Upper lobe of right lung (tissue), 1 donor: ENCODE results near the gene ANKLE1. TPM values are rescaled to one million over a fixed set of nuclear protein-coding genes. Genes with fewer than 3 reads are reported as not detected.
A peak's percentile ranks its signal among the peaks of the same experiment; 100 is the strongest.
"Not testable (repeated sequence)": the region's sequence is repeated elsewhere in the genome, so short reads cannot be mapped to it uniquely, and the experiment has no call there.

Experiments
- ATAC-seq: fragments of 200-7000 bp; cut with Tn5 transposase; one replicate; pipeline ENCODE4 v1.9.1; 2020; ENCODE audit warnings: mild to moderate bottlenecking, moderate library complexity
- DNase-seq: peaks from one replicate; pipeline ENCODE4 v3.0.0-alpha.2; 2020
- H3K27ac ChIP-seq: fragments of 200-600 bp; one replicate; pipeline ENCODE4 v1.8.0; 2022
- H3K27me3 ChIP-seq: fragments of 200-600 bp; one replicate; pipeline ENCODE4 v1.8.0; 2022; ENCODE audit warnings: mild to moderate bottlenecking
- H3K36me3 ChIP-seq: fragments of 200-600 bp; one replicate; pipeline ENCODE4 v1.8.0; 2022
- H3K4me1 ChIP-seq: fragments of 200-600 bp; one replicate; pipeline ENCODE4 v1.8.0; 2022
- H3K4me3 ChIP-seq: fragments of 200-600 bp; one replicate; pipeline ENCODE4 v1.8.0; 2022; ENCODE audit warnings: mild to moderate bottlenecking
- H3K9me3 ChIP-seq: fragments of 200-600 bp; one replicate; pipeline ENCODE4 v1.8.0; 2022
- CTCF ChIP-seq: fragments of 200-600 bp; IDR thresholded peaks from one replicate; pipeline ENCODE4 v1.8.0; 2022; ENCODE audit warnings: antibody characterized with exemption
- intact Hi-C: fragments of 100-400 bp; cut with DNase I; formaldehyde crosslinking; loops from one replicate; pipeline ENCODE4 v1.11.0; 2022
- total RNA-seq: library from RNA; stranded (reverse); fragmentation: NEBNext Ultra II Directional; extraction: Animal tissue kit (Norgen Biotek cat#: 25700); gene quantifications from one replicate; pipeline ENCODE4 v1.2.1, GENCODE V29; 2021
- donor health status: DM: no; HTN: yes; CAD: no; lungs with severe emphysema.

ANKLE1 gene
- total RNA-seq, 1 donor from 2014 or later = 0.64 TPM

GRCh38 chr19:17264641-17264979, 17.1 kb upstream of the ANKLE1 start, which contains the start of gene USHBP1:
Gene USHBP1 (minus strand): TSS chr19:17264745. CDS start chr19:17264299, 446 bp downstream.
- intact Hi-C loops = no loop called here
- Histone ChIP-seq H3K27ac (peak within 1 kb of the TSS; percentile 78), H3K9me3 (no peaks in the 10 kb centered on the region), H3K27me3 (no peaks in the 10 kb centered on the region), H3K4me3 (peak within 1 kb of the TSS; percentile 52), H3K4me1 (peaks cover 6% of the 10 kb centered on the region), H3K36me3 (peaks cover 10% of the 10 kb centered on the region)
- no peak for TF ChIP-seq CTCF
- ATAC-seq (no peak), DNase-seq (no peak)

GRCh38 chr19:17266026-17266425, 15.7 kb upstream of the ANKLE1 start:
- ATAC-seq (no peak), DNase-seq (no peak)
- H3K9me3 ChIP-seq = no peaks in the 10 kb centered on the region
- H3K36me3 ChIP-seq = peaks cover 24% of the 10 kb centered on the region
- H3K27ac ChIP-seq = no peak overlapping the region
- H3K4me1 ChIP-seq = peaks cover 6% of the 10 kb centered on the region
- H3K27me3 ChIP-seq = no peaks in the 10 kb centered on the region
- no peak for TF ChIP-seq CTCF
- intact Hi-C loops = no loop called here
- no peak overlapping the region for H3K4me3 ChIP-seq

- Histone ChIP-seq H3K4me3 (peak overlapping the region; percentile 23), H3K27ac (no peak overlapping the region), H3K36me3 (peaks cover 30% of the 10 kb centered on the region), H3K9me3 (no peaks in the 10 kb centered on the region), H3K4me1 (peaks cover 6% of the 10 kb centered on the region), H3K27me3 (no peaks in the 10 kb centered on the region)
- intact Hi-C loops = no loop called here
- no peak for ATAC-seq
- no peak for DNase-seq
- no peak for TF ChIP-seq CTCF
Observed at GRCh38 chr19:17266589-17266974, 15.1 kb upstream of the ANKLE1 start.

GRCh38 chr19:17266975-17267788, 14.5 kb upstream of the ANKLE1 start, which contains the start of gene BABAM1:
Gene BABAM1 (plus strand): TSS chr19:17267443. CDS start chr19:17268807, 1,364 bp downstream.
- peak; percentile 97 for ATAC-seq
- H3K4me3 ChIP-seq = peak within 1 kb of the TSS; percentile 70
- peaks cover 6% of the 10 kb centered on the region for H3K4me1 ChIP-seq
- no peaks in the 10 kb centered on the region for H3K27me3 ChIP-seq
- no peaks in the 10 kb centered on the region for H3K9me3 ChIP-seq
- intact Hi-C loops = no loop called here
- H3K27ac ChIP-seq = peak within 1 kb of the TSS; percentile 78
- peak; percentile 94 for DNase-seq
- peaks cover 35% of the 10 kb centered on the region for H3K36me3 ChIP-seq
- TF ChIP-seq CTCF = no peak

GRCh38 chr19:17268754-17269153, 12.9 kb upstream of the ANKLE1 start:
- peaks cover 46% of the 10 kb centered on the region for H3K36me3 ChIP-seq
- peaks cover 6% of the 10 kb centered on the region for H3K4me1 ChIP-seq
- no peaks in the 10 kb centered on the region for H3K9me3 ChIP-seq
- no peak for TF ChIP-seq CTCF
- no peak overlapping the region for H3K4me3 ChIP-seq
- no peak overlapping the region for H3K27ac ChIP-seq
- DNase-seq = no peak
- intact Hi-C loops = no loop called here
- no peak for ATAC-seq
- H3K27me3 ChIP-seq = no peaks in the 10 kb centered on the region

- H3K4me1 ChIP-seq, ATAC-seq, H3K9me3 ChIP-seq, H3K4me3 ChIP-seq, DNase-seq, H3K27ac ChIP-seq, intact Hi-C loops, H3K27me3 ChIP-seq: not testable (repeated sequence)
- peaks cover 78% of the 10 kb centered on the region for H3K36me3 ChIP-seq
Observed at GRCh38 chr19:17274892-17275291, 6.8 kb upstream of the ANKLE1 start.
